Activated CD4-positive, alpha-beta T cell treated with anti-CD3 and anti-CD28 coated beads for 4 hours (primary cell): ENCODE results near the gene PRUNE2.

Experiments used
- DNase-seq, 2 donors: peaks; one replicate each; pipeline ENCODE4 v3.0.0-alpha.2; 2020

The PRUNE2 gene

GRCh38 chr9:76649894-76650293 is 256.0 kb downstream of the PRUNE2 start:
- DNase-seq: no peak

GRCh38 chr9:76646249-76646648 is 259.7 kb downstream of the PRUNE2 start:
- DNase-seq: no peak

DNA sequence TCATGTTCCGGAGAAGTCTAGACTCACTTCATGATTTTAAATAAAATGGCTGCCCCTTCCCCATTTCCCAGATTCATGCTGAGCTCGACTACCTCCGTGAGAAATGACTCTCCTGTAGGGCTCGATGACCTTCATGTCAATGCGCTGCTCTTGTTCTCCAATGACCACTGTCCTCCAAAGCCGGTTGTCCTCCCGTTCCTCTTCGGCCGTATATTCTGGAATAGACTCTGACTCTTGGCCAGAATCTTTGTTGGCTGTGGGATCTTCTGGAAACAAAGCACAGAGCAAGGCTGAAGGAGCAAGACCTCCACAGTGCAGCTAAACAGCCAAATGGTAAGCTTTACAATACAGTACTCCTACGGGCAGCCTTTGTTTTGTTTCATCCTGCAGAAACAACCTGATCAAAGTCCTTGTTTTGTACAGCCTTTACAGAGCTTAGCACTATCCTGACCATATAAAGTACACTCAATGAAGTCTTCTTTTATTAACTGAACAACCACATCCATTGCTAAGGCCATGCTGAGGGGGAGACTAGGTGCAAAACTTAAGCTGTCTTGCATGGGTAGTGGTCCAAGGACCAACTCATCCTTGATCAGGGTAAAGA is 261.2 kb downstream of the PRUNE2 start:
- DNase-seq: no peak

DNA sequence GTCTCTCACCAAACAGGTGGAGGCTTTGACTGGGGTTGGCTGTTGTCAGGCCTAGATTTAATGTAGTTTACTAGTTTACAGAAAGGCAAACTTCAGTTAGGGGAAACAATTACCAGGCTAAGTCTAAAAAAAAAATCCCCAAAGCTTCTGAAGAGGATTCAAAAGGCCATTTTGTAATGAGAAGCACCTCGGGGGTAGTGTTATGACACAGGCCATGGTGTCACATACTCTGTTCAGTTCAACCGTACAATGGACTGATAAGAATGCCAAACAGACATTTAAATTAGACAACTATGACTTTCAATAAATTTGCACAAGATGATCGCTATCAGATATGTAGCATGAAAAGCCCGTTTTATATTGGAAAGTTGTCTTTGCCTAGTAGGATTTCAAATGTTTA is 261.7 kb downstream of the PRUNE2 start:
- DNase-seq: no peak

- no peak for DNase-seq
Observed at GRCh38 chr9:76643399-76644117, 262.4 kb downstream of the PRUNE2 start.

DNA sequence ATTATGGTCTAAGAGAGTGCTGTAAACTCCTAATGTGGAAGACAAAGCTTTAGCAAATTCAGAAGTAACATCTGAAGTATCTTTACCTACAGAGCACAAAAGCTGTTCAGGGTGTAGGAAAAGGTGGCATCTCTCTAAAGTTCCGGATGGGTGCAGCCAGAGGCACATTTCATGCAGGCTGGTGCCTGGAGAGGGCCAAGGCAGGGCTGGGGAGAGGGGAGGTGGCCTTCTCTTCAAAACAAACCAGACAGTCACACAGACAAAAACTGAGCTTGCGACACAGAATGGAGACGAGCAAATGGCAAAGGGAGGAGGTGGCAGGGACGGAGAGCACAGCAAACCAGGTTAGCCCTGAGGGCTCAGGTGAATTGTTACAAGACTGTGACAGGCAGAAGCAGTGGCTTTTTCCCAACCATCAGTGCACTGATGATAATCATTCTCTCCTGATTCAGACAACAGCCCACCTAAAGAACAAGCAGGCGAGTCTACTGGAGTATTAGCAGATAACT is 263.2 kb downstream of the PRUNE2 start:
- DNase-seq: no peak

DNA sequence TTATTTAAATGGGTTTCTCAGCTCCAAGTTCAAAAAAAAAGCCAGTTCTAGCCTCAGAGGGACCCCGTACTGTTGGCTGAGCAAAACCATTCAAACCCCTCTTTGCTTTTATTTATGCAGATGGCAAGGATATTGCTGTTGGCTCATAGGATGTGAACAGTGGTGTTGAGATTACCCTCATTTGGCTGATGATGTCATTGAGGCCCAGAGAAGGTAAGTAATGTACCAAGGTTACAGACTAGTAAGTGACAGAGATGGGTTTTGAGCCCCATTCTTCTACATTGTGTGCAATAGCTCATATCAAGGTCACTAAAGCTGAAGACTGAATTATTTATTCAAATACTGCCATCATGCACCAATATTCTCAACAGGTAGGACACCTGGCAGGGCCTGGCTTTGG is 263.8 kb downstream of the PRUNE2 start:
- no peak for DNase-seq

- DNase-seq: no peak
Observed at GRCh38 chr9:76638001-76638400, 267.9 kb downstream of the PRUNE2 start.

- no peak for DNase-seq
Observed at GRCh38 chr9:76637416-76637815, 268.5 kb downstream of the PRUNE2 start.

GRCh38 chr9:76634356-76635054 is 271.4 kb downstream of the PRUNE2 start:
- DNase-seq: no peak

DNA sequence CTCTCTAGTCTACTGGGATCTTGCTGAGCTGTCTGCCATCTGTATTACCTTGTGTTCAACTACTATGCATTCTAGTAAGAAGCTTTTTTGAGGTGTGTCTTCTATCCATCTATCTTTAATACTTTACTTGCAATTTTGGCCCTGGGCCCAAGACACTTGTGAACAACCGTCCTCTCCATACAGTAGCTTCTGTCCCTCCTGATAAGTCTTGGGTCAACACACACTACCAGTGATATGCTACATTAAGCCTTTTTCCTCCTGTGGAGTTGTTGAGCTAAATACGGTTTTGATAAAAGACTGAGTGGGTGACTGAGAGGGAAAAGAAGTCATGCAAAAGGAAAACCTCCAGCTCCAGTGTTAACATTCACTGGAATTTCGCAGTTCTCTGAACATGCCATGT is 275.0 kb downstream of the PRUNE2 start:
- DNase-seq: no peak

DNA sequence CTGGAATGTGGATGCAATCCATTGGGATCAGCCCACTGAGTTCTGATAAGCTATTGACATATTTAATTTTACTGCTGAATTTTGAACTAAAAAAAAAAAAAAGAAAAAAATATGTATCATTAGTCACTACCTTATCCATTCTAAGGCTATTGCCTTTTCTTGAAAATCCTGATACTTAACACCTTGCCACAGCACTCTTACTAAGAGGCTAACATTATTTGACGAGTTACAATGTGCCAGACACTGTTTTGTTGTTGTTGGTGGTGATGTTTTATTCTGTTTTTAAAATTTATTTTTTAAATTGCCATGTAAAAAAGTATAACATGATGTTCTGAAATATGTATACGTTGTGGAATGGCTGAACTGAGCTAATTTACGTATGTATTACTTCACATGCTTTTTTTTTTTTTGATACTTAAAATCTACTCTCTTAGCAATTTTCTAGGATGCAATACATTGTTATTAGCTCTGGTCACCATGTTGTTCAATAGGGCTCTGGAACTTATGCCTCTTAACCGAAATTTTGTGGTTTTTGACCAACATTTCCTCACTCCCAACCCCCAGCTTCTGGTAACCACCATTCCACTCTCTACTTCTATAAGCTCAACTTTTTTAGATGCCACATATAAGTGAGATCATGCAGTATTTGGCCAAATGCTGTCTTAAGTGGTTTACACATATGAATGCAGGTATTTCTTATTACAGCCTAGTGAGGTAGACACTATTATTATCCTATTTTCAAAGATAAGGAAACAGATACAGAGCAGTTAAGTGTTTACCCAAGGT is 276.5 kb downstream of the PRUNE2 start:
- no peak for DNase-seq

GRCh38 chr9:76628155-76628554 is 277.8 kb downstream of the PRUNE2 start:
- DNase-seq: no peak

- DNase-seq: no peak
Observed at GRCh38 chr9:76626980-76627379, 278.9 kb downstream of the PRUNE2 start.

- no peak for DNase-seq
Observed at GRCh38 chr9:76626141-76626540, 279.8 kb downstream of the PRUNE2 start.

- DNase-seq: no peak
Observed at GRCh38 chr9:76624391-76625048, 281.4 kb downstream of the PRUNE2 start.

DNA sequence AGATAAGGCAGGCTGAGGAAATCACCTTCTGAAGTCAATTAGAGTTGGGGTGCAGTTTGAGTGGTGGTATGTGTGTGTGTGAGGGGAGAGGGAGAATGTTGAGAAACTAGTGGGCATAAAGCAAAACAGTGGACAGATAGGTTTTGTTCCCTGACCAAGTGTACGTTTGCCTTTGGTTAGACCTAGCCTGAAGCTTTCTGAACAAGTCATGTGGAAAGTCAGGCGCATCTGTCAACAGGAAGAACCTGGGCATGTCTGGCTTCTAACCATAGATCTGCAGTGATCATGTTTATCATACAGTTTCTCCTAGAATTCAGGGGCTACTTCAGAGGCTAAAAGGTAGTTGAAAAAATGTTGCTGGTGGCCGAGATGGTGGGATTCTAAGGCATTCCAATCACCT is 284.9 kb downstream of the PRUNE2 start:
- no peak for DNase-seq

- DNase-seq: no peak
Observed at GRCh38 chr9:76620581-76620980, 285.3 kb downstream of the PRUNE2 start.

DNA sequence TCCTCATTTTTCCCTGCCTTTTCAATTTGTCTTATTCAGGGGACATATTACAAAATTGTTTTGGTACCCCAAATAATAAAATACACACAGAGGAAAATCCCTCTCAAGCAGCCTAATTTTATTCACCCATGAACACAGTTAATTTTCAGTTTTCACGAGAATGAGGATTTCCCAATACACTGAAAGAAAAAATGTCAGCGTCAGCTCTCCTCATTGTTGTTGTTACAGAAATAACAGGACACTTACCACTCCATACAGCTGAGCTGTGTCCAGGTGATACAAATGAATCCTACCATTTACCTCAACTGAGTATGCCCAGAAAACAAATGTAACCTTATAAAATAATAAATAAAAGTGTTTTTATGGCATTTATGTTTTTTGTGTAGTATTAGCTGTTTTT is 286.3 kb downstream of the PRUNE2 start:
- DNase-seq: no peak

- DNase-seq: no peak
Observed at GRCh38 chr9:76619197-76619596, 286.7 kb downstream of the PRUNE2 start.

DNA sequence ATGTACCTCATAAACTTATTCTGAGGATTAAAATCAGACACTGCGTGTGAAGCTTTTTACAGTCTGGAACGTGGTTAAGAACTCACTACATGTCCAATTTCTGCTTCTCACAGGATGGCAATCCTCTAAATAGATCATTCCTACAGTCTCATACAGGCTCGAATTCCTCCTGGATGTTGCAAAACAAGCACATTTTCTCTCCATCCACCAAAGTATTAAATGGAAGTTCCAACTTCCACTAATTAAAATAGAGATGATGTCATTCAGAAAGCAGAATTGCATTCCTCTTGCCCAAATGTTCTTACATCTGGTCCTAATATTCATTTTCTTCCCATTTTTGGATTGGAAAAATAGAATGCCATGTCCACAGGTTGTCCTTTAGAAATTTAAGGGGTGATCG is 287.2 kb downstream of the PRUNE2 start:
- no peak for DNase-seq

DNA sequence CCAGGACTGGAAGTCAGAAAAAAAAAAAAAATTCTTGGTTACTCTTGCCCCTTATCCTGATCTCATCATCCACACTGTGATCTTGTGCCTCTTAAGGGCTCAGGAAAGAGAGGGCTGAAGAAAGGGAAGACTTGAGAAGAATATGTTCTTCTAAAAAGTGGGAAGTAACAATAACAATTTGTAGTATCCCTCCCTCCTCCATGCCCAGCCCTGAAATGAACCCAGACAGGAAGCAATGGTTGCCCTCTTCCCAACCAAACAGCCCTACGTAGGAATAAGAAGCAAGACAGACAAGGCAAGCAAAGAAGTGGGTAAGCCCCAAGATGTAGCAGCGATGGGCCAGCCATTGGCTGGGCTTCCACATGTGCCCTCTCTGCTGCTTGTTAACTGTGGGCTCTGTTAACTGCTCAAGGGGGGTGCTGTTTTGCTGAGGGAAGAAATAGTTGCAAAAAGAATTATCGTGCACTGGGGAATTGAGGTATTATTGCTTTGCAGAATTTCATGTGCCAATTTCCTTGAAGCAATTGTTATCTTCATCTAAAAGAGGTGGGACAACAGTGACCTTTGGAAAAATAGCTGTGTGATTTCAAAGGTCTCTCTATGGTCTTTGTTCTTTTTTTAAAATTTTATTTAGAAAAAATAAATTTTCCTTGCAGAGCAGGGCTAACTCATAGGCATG is 288.3 kb downstream of the PRUNE2 start:
- DNase-seq: no peak
